Measurements from ENCODE around the gene HLA-DRB1.
A peak's percentile ranks its signal among the peaks of the same experiment; 100 is the strongest.
"Not testable (repeated sequence)": the region's sequence is repeated elsewhere in the genome, so short reads cannot be mapped to it uniquely, and the experiment has no call there.

The HLA-DRB1 gene

DNA sequence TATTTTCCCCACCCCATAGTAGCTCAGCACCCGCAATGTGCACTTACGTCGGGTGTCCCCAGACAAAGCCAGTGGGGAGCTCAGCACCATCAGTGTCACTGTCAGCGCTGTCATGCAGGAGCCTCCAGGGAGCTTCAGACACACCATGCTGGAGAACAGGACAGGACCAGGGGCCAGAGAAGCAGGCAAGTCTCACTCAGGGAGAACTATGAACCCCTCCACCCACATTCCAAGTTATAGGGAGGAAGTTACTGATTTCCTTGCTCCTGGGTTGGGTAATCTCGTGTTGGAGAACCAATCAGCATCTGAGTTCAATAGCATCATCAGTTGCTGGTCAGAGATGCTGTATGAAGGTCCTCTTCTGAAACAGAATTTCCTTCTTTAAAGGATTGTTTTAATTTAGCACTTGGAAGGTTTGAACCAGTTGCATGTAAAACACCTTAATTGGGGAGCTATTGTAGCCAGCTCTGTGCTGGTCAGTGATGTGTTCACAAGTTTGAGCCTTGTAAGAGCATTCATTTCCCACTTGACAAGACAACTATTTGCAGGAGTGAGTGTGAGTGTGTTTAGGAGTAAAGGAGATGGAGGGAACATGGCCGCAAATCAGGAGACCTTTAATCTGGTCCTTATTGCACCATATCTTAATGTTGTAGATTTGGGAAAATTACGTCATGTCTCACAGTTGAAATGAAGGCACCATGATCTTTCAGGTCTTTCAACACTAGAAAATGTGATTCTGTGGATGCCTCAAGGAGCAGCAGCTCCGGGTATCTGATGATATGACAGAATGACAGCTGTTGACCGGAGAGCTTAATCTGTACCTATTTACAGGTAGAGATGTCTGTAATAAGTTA is at the start of gene HLA-DRB1:
Gene HLA-DRB1, minus strand, starts transcription at position 253 of the 854 bp plus-strand sequence. Its CDS starts 106 bp downstream, at position 147.
- DNase-seq (ENCODE audit: low spot score): no peak

DNA sequence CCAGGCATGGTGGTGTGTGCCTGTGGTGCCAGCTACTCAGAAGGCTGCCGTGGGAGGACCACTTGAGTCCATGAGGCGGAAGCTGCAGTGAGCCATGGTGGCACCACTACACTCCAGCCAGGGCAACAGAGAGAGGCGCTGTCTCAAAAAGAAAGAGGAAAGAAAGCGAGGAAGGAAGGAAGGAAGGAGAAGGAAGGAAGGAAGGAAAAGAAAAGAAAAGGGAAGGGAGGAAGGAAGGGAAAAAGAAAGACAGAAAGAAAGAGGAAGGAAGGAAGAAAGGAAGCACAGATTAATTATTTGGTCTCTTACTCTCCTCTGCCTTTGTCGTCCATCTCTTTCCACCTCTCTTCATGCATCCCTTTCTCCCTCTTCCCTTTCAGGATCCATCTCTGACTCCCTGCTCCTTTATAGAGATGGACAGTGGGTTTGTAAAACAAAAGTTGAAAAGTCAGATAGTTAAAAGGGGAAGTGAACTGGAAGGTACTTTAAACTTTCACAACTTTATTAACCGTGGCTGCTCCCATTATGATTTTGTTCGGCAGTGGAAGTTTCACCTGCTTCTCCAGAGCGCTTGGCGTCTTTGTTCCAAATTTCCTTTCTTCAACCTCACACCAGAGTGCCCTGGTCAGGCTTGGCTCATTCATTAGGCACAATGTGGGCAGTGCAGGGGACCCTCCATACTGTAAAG is 49.0 kb upstream of the HLA-DRB1 start:
- no peak for DNase-seq (ENCODE audit: low spot score)

DNA sequence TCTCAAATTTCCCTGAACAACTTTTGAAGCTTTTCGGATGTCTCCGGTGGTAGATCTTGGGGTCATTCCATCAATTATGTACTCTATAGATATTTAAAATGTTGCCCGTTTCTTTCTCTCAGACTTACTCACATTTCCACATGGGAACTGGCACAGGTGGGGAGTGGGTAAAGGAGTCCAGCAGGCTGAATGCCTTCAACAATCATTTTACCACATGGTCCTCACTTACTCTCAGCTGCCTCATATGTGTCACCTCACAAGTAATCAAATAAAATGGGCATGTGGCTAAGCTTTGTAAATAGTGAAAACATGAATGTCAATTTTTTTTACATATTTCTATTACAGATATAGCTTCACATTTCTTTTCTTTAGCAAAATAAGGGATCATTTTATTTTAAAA is 48.2 kb upstream of the HLA-DRB1 start:
- DNase-seq (ENCODE audit: low spot score): no peak

DNA sequence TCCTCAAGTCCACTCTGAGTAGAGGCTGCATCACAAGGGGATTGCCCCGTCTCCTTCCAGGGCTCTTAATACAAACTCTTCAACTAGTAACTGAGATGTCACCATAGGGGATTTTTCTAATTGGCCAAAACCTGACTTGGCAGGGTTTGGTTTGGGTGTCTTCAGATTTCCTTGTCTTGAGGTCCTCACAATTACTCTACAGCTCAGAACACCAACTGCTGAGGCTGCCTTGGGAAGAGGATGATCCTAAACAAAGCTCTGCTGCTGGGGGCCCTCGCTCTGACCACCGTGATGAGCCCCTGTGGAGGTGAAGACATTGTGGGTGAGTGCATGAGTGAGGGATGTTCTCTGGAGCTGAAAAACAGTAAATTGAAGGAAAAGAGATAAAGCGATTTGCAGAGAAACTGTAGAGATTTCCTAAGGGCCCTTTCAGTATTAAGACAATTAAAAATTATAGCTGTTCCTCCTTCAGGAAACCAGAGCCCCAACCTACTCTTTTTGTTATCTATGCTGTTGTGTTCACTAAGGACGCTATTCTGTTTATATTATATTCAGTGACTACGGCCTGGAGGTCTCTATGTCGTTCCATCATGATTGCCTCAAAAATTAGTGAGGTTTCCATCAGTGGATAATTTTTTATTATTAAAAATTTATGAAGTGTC is 47.7 kb upstream of the HLA-DRB1 start, which contains the start of gene HLA-DQA1:
Gene HLA-DQA1, plus strand, starts transcription at position 188 of the 662 bp plus-strand sequence. Its CDS starts 53 bp downstream, at position 241.
- no peak for DNase-seq (ENCODE audit: low spot score)

DNA sequence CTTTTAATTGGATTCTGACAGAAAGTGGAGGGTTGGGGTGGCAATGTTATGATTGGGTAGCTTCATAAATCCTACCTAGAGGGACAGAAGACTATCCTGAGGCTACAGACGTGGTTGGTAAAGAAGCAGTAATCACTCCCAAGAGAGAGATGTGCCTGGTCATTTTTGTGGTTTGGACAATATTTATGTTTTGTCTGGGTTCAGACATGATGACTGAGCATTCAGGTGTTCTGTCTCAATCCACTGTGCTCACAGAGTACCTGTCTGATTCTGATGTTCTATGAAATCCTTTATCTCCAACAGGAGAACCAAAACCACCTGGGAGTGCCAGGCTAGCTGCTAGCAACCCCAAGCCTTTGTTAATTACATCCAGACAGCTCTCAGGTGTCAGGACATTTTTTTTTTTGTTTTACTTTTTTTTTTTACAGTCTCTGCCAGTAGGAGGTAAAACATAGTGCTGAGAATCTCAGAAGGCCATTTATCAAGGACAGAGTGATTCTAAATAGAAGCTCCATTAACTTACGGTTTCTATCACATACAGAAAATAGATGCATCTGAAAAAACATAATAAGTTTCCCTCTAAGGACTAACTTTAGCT is 46.0 kb upstream of the HLA-DRB1 start:
- no peak for DNase-seq (ENCODE audit: low spot score)

DNA sequence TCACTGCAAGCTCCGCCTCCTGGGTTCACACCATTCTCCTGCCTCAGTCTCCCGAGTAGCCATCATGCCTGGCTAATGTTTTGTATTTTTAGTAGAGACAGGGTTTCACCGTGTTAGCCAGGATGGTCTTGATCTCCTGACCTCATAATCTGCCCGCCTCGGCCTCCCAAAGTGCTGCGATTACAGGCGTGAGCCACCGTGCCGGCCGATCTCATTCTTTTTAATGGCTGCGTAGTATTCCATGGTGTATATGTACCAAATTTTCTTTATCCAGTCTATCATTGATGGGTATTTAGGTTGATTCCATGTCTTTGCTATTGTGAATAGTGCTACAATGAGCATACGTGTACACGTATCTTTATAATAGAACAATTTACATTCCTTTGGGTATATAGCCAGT is 40.1 kb upstream of the HLA-DRB1 start:
- not testable (repeated sequence) for DNase-seq (ENCODE audit: low spot score)

DNA sequence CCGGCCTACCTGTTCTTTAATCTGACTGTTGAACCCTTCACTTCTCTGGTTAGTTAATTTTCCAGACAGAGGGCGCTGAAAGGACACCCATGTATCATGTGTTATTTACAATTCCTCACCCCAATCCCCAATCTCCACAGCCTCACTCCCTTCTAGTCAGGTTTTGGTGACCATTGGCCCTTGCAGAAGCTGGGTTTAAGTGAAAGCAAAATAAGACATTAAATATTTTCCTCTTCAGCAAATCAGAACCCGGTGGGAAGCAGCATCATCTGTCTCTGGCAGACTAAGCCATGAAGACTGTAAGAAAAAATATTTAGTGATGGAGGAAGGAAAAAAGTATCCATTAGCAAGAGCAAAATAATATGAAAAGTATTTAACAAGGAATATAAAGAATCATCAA is 38.2 kb upstream of the HLA-DRB1 start:
- DNase-seq (ENCODE audit: low spot score): no peak

DNA sequence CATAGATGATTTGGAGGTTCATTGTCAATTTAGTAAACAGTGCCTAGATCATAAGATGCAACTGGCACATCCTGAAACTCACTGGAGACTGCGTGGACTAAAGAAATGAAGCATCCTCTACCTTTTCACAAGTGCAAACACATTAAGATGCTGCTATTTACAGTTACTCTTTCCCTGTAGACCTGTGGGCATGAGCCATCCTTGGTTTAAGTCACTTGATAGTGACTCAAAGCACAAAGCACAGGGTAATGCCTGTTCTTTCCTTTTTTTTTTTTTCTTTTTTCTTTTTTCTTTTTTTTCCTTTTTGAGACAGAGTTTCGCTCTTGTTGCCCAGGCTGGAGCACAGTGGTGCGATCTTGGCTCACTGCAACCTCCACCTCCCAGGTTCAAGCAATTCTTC is 37.6 kb upstream of the HLA-DRB1 start:
- DNase-seq (ENCODE audit: low spot score): no peak

DNA sequence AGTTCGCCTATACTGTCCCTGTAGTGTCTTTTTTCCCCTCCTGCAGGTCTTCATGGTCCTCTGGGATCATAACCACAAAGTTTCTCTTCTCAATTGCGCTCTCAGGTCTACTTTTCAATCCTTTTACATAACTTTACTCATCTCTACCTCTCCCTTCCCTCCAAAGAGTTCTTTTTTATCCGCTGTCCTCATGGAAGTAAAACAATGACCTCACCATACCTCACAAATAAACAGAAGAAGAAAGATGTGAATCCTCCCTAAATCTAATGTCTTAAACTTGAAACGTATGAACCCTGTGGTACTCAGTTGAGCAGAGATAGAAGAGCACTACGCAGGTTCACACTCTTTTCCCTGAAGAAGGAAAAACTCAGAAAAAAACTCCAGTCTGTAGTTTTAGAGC is 35.5 kb upstream of the HLA-DRB1 start:
- no peak for DNase-seq (ENCODE audit: low spot score)

DNA sequence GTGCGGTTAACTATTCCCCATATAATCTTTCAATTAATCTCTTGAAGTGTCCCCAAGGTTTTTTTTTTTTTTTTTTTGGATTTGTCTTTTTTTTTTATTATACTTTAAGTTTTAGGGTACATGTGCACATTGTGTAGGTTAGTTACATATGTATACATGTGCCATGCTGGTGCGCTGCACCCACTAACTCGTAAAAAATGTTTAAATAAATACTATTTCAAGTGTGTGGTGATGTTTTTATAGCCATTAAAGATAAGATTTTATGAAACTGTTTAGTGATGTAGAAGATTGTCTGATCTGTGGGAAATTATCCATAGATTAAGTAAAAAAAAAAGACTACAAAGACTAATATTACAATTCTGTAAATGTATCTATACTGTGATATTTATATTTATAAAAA is 34.9 kb upstream of the HLA-DRB1 start:
- DNase-seq (ENCODE audit: low spot score): no peak

DNA sequence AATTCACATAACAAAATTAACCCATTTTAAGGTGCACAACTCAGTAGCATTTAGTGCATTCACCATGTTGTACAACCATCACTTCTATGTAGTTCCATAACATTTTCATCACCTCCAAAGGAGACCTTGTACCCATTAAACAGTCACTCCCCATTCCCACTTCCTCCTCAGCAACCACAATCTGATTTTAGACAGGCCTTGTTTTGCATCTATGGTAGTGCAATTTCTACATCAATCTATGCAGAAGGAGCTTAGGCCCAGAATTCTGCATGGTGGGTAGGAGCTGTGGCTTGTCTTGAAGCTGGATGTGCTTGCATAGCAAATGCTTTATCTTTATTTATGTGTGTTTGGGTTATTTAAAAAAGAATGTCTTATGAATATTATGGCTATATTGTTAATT is 34.0 kb upstream of the HLA-DRB1 start:
- no peak for DNase-seq (ENCODE audit: low spot score)

DNA sequence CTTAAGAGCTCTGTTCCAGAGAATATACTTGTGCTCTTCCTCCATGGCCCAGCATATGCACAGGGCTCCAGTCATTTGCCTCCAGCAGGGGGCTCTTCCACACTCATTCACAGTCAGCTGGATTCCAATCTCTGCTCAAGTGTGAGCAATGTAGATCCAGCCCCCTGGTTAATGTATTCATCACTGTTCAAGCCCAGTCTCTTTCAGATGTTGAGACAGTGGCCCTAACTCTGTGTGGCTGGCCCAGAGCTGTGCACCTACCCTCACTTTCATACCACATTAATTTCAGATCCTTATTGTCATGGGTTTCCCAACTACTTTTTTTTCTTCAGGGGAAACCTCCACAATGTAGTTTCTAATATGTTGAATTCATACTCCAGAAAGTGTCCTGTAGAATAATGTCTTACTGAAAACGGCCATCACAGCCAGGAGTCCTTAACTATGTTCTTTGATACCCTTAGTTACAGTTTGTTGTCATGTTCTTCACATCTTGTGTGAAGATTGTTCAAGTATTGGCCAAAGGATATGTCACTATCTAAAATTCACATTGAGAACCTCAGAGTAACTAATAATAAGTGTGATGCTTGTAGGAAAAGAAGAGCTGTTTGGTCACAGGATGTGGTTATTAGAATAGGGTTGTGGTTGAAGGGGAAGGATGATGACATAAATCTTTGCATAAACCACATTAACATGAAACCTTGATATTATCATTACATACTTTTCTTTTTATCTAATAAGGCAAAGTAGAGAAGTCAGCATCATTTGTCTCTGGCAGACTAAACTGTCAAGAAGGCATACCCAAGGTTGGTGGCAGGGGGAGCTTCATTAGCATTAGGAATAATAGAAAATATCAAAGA is 33.1 kb upstream of the HLA-DRB1 start:
- no peak for DNase-seq (ENCODE audit: low spot score)

DNA sequence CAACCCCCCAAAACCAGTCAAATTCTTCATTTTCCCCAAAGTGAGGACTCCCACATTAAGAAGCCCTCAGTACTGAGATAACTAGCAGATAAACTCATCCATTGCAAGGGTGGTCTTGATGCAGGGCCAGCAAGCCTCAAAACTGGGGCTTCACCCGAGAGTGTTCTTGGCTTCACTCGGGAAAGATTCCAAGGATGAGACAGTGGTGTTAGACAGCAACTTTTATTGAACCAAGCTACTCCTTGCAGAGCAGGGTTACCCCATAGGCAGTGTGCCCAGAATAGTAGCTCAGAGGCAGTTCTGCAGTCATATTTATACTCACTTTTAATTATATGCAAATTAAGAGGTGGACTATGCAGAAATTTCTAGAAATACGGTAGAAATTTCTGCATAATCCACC is 31.7 kb upstream of the HLA-DRB1 start:
- no peak for DNase-seq (ENCODE audit: low spot score)

DNA sequence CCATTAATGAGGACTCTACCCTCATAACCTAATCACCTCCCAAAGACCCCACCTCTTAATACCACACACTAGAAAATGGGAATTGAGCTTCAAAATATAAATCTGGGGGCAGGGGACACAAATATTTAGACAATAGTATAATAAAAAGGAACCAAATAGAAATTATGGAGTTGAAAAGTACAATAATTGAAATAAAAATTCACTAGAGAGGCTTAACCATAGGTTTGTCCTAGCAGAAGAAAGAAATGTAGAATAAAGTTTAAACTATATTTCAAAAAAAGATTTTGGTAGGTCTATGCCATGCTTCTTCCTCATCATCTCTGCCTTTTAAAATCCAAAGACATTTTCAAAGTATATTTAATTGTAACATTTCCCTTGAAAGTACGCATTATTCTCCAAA is 28.1 kb upstream of the HLA-DRB1 start:
- DNase-seq (ENCODE audit: low spot score): no peak

DNA sequence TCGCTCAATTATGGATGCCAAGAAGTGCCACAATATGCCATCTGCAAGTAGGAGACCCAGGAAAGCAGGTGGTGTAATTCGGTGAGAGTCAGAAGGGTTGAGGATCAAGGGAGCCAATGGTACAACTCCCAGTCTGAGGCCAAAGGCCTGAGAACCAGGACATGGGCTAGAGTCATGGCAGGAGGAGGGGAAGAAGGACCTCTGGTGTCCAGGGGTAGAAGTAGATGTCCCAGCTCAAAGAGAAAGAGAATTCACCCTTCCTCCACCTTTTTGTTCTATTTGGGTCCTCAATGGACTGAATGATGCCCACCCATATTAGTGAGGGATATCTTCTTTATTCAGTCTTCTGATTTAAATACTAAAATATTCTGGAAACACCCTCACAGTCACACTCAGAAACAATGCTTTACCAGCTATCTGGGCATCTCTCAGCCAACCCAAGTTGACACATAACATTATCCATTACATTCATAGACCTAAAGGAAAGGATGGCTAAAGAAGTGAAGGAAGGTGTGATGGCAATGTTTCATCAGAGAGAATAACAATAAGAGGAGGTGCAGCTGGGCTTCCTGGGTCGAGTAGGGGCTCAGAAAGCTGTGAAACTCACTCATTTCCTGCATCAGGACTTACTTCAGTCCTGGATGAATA is 26.4 kb upstream of the HLA-DRB1 start:
- no peak for DNase-seq (ENCODE audit: low spot score)

DNA sequence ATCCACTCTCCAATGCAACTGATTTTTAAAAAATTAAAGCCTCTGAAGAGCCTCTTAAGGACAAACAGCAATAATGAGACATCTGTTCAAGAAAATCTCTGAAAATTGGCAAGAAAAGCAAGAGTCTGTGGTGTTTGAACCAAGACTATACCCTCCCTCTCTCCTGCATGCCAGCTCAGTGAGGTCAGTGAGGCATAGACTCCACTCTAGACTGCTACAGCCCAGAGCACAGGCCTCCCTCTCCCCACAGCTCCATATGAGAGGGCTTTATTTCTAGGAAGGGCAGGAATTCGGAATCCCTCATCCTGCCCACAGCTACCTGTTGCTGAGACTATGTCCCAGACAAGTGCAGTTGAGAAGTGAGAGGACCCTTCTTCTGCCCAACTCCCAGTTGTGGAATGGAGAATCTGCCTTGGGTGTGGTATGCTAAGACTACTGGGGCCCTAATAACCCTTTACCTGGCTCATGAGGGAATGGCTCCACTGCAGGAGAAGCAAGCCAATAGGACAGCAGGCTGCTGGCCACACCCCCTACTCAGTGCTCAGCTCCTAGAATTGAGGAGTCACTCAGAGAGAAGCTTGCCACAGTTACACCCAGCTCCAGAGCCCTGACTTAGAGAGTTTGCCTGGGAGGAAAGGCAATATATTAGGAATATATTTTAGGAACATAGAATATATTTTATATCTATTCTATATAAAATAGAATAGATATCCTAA is 24.9 kb upstream of the HLA-DRB1 start:
- no peak for DNase-seq (ENCODE audit: low spot score)

DNA sequence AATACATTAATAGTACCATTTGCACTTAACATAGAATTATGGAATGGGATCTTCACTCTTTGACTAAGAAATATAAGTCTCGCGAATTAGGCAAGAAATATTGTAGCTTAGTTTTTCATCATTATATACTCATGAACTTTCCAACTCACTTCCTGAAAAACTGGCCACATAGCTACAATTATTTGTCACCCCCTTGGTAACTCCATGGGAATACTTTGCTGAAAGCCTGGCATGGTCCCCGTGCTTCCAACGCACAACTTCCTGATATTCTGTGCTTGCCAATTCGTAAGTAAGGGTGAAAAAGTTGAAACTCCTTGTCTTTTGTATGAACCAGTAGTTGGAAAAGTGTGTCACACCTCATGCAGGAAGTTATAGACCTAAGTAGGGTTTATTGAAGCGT is 23.8 kb upstream of the HLA-DRB1 start:
- DNase-seq (ENCODE audit: low spot score): no peak

DNA sequence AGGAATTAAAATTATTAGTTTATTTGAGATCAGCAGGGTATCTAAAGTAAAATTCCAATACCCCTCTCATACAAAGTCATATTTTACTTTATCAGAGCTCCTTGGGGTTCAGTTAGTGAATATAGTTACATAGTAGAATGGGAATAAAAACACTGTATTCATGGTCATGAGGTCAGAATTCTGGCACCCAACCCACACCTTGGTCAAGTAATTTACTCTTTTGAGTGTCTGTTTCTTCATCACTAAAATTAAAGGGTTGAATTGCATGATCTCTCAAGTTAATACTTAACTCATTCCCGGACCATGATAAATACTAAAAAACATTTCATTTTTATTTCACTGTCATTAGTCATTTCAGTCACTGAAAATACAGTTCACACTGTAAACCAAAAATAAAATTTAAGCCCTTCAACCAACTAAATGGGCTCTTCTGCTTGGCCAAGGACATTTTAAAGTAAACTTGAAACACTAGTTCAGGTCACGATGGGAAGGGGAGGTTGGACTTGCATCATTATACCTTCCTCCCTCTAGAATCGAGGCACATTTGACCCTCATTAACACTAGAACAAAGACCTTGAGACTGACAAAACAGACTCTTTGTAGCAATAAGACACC is 21.1 kb upstream of the HLA-DRB1 start:
- no peak for DNase-seq (ENCODE audit: low spot score)

DNA sequence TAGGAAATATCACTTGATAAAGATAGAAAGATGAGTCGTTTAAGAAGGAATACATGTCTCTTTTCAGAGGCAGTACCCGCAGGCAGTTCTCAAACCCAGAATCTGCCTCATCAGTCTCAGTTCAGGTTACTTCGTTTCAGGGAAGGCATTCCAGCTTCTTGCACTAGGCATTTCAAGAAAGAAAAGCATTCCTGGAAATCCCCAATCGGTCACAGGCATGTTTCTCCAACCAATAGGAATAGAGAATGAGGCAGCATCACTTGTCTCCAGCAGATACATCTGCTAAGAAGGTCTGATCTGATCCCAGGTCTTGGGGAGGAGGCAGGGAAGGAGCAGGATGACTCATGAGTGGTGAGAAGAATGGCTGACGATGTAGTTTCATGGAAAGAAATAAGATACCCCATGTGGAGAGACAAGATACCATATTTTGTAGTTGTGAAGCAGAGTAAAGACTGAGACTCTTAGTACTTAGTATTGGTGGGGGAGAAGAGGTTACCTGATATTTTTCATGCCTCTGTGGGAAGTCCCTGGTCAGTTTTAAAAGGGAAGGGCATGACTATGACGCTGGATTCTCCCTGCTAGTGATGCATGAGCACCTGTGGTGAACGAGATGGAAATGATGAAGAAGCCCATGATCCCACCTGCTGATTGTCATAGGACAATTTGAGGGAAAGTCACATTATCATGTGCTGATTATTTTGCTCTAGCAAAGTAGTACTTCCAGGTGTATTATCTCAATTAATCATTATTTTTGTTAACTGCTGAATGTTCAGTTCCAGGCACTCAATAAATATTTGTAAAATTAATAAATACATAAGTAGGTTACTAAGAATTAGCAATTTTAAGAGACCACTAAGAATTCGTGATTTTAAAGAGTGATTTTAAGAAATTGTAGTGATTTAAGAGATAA is 20.3 kb upstream of the HLA-DRB1 start:
- peak; percentile 32 for DNase-seq (ENCODE audit: low spot score)
